H1 (cell line): ENCODE data around the gene ASF1A. TPM values are rescaled to one million over a fixed set of nuclear protein-coding genes. Genes with fewer than 3 reads are reported as not detected.

Experiments used
- CTCF ChIA-PET: fragments of 300-600 bp; sonication (Branson Sonifier 250); formaldehyde crosslinking; loops from one replicate; lab custom pipeline; 2021; ENCODE audit not compliant: partially characterized antibody; lab: Charles Lee
- POLR2A ChIA-PET: fragments of 300-600 bp; sonication (Branson Sonifier 250); formaldehyde crosslinking; loops from one replicate; lab custom pipeline; 2021; ENCODE audit warnings: inconsistent platforms; ENCODE audit not compliant: partially characterized antibody; lab: Charles Lee
- DNase-seq, 2 experiments: peaks; one replicate each; pipeline versions ENCODE4 v3.0.0 to v3.0.0-alpha.2; 2010 to 2022; ENCODE audit warnings: low spot score in 2 of 2, low read depth in 1 of 2, mixed read lengths in 1 of 2
- FAIRE-seq: peaks from 2 replicates; lab custom pipeline; 2011; peaks lifted over from hg19 to GRCh38; lab: Jason Lieb, UNC
- H2AFZ ChIP-seq: 2 replicates; pipeline ENCODE4 v1.8.1; 2012; ENCODE audit warnings: low read length, inconsistent platforms
- H2AK5ac ChIP-seq: 2 replicates; pipeline ENCODE4 v1.6.1; 2013; ENCODE audit warnings: low read depth, low read length
- H2BK120ac ChIP-seq: replicated peaks from 2 replicates; pipeline ENCODE3; 2013; ENCODE audit warnings: low read depth, low read length, inconsistent platforms
- H2BK12ac ChIP-seq: 2 replicates; pipeline ENCODE4 v1.6.1; 2013; ENCODE audit warnings: low read depth, low read length
- H2BK15ac ChIP-seq: 2 replicates; pipeline ENCODE4 v1.6.1; 2013; ENCODE audit warnings: low read length
- H2BK20ac ChIP-seq: 2 replicates; pipeline ENCODE4 v1.6.1; 2013; ENCODE audit warnings: low read length
- H2BK5ac ChIP-seq: 2 replicates; pipeline ENCODE4 v1.6.1; 2013; ENCODE audit warnings: low read depth, low read length
- H3K14ac ChIP-seq: 2 replicates; pipeline ENCODE4 v1.6.1; 2013; ENCODE audit warnings: inconsistent platforms; ENCODE audit not compliant: insufficient read length
- H3K18ac ChIP-seq: 2 replicates; pipeline ENCODE4 v1.6.1; 2013; ENCODE audit warnings: low read length; ENCODE audit errors: extremely low read depth
- H3K23ac ChIP-seq: 2 replicates; pipeline ENCODE4 v1.6.1; 2013; ENCODE audit warnings: inconsistent platforms; ENCODE audit not compliant: insufficient read length
- H3K23me2 ChIP-seq: 2 replicates; pipeline ENCODE4 v1.6.1; 2013; ENCODE audit warnings: low read depth, low read length
- H3K27ac ChIP-seq: 2 replicates; pipeline ENCODE4 v1.6.1; 2011; ENCODE audit warnings: low read depth, low read length, inconsistent platforms
- H3K27me3 ChIP-seq, 4 experiments: replicated peaks in 1 of 4; 1 replicate in 1 of 4; 2 replicates in 3 of 4; pipeline versions ENCODE4 v1.6.1 to v1.8.1; 2011 to 2013; ENCODE audit warnings: low read length in 3 of 4, mild to moderate bottlenecking in 3 of 4, inconsistent platforms in 2 of 4, mixed read lengths in 2 of 4, moderate library complexity in 1 of 4; ENCODE audit not compliant: control insufficient read depth in 3 of 4, insufficient read depth in 3 of 4; ENCODE audit errors: extremely low read depth in 1 of 4
- H3K36me3 ChIP-seq, 4 experiments: 2 replicates each; pipeline versions ENCODE4 v1.6.1 to v1.8.1; 2011 to 2013; ENCODE audit warnings: mild to moderate bottlenecking in 4 of 4, low read length in 3 of 4, moderate library complexity in 2 of 4, control low read depth in 1 of 4, inconsistent platforms in 1 of 4; ENCODE audit not compliant: insufficient read depth in 4 of 4, control insufficient read depth in 2 of 4
- H3K4ac ChIP-seq: replicated peaks from 2 replicates; pipeline ENCODE3; 2013; ENCODE audit warnings: low read length, low read depth, mixed read lengths, inconsistent platforms; ENCODE audit not compliant: insufficient read length
- H3K4me1 ChIP-seq, 4 experiments: replicated peaks in 1 of 4; 1 replicate in 1 of 4; 2 replicates in 3 of 4; pipeline versions ENCODE4 v1.6.1 to v1.8.1; 2011 to 2013; ENCODE audit warnings: low read length in 3 of 4, inconsistent platforms in 2 of 4, mixed read lengths in 1 of 4; ENCODE audit not compliant: insufficient read depth in 4 of 4, control insufficient read depth in 3 of 4
- H3K4me2 ChIP-seq, 2 experiments: 2 replicates each; pipeline versions ENCODE4 v1.6.1 to v1.8.1; 2011 to 2013; ENCODE audit warnings: low read depth in 2 of 2, low read length in 2 of 2, control low read depth in 1 of 2, inconsistent platforms in 1 of 2, mild to moderate bottlenecking in 1 of 2; ENCODE audit not compliant: insufficient read depth in 1 of 2
- H3K4me3 ChIP-seq, 4 experiments: fragments of 200-600, 300-600 bp in 1 of 4; sonication (generic), shearing (Covaris generic), sonication (Bioruptor Twin) in 1 of 4; 2 replicates each; pipeline versions ENCODE4 v1.5.1 to v1.8.1; 2011 to 2016; ENCODE audit warnings: low read length in 4 of 4, low read depth in 3 of 4, control low read depth in 2 of 4, inconsistent platforms in 2 of 4, mild to moderate bottlenecking in 2 of 4, mixed read lengths in 1 of 4, moderate library complexity in 1 of 4; ENCODE audit not compliant: insufficient read depth in 2 of 4; ENCODE audit errors: extremely low read depth in 1 of 4
- H3K56ac ChIP-seq: replicated peaks from 2 replicates; pipeline ENCODE3; 2013; ENCODE audit warnings: low read depth, mild to moderate bottlenecking, mixed read lengths, low read length, inconsistent platforms; ENCODE audit not compliant: insufficient read length
- H3K79me1 ChIP-seq: 2 replicates; pipeline ENCODE4 v1.6.1; 2013; ENCODE audit warnings: low read depth, low read length, control low read depth
- H3K79me2 ChIP-seq, 2 experiments: 2 replicates each; pipeline versions ENCODE4 v1.6.1 to v1.8.1; 2012 to 2013; ENCODE audit warnings: low read length in 2 of 2, mild to moderate bottlenecking in 2 of 2, inconsistent platforms in 1 of 2; ENCODE audit not compliant: insufficient read depth in 2 of 2, control insufficient read depth in 1 of 2
- H3K9ac ChIP-seq, 4 experiments: replicated peaks in 1 of 4; 1 replicate in 1 of 4; 2 replicates in 3 of 4; pipeline versions ENCODE4 v1.6.1 to v1.8.1; 2011 to 2013; ENCODE audit warnings: low read depth in 3 of 4, low read length in 3 of 4, control low read depth in 2 of 4, mild to moderate bottlenecking in 2 of 4, moderate library complexity in 2 of 4, inconsistent platforms in 1 of 4; ENCODE audit errors: extremely low read depth in 1 of 4
- H3K9me3 ChIP-seq, 2 experiments: 2 replicates each; pipeline versions ENCODE4 v1.6.1 to v1.8.1; 2012 to 2013; ENCODE audit warnings: mild to moderate bottlenecking in 2 of 2, moderate library complexity in 2 of 2, control low read depth in 1 of 2, inconsistent platforms in 1 of 2, low read depth in 1 of 2, low read length in 1 of 2, mixed read lengths in 1 of 2; ENCODE audit not compliant: insufficient read depth in 2 of 2
- H4K20me1 ChIP-seq, 2 experiments: replicated peaks in 1 of 2; 2 replicates each; pipeline versions ENCODE3 to v1.8.1; 2011 to 2013; ENCODE audit warnings: inconsistent platforms in 2 of 2, low read length in 2 of 2, mild to moderate bottlenecking in 1 of 2; ENCODE audit not compliant: insufficient read depth in 2 of 2, control insufficient read depth in 1 of 2
- H4K5ac ChIP-seq: 2 replicates; pipeline ENCODE4 v1.6.1; 2013; ENCODE audit warnings: low read length, low read depth, mixed read lengths, inconsistent platforms; ENCODE audit not compliant: insufficient read length
- H4K8ac ChIP-seq: 2 replicates; pipeline ENCODE4 v1.8.0; 2013; ENCODE audit warnings: mild to moderate bottlenecking, moderate library complexity, low read length, inconsistent platforms; ENCODE audit not compliant: insufficient read depth; ENCODE audit errors: extremely low read depth
- H4K91ac ChIP-seq: replicated peaks from 2 replicates; pipeline ENCODE3; 2013; ENCODE audit warnings: low read length, mixed read lengths, inconsistent platforms; ENCODE audit not compliant: insufficient read length
- BACH1 ChIP-seq: IDR thresholded peaks from 2 replicates; pipeline ENCODE4 v1.6.1; 2012; ENCODE audit warnings: low read length, improper control_type of control experiment
- CTBP2 ChIP-seq: IDR thresholded peaks from 2 replicates; pipeline ENCODE4 v1.7.0; 2011; ENCODE audit warnings: borderline replicate concordance, mild to moderate bottlenecking, moderate library complexity, mixed read lengths, low read length; ENCODE audit not compliant: insufficient read depth, insufficient read length
- CTCF ChIP-seq, 3 experiments: IDR thresholded peaks; 1 replicate in 2 of 3; 2 replicates in 1 of 3; pipeline versions ENCODE4 v1.5.1 to v1.6.1; 2011; ENCODE audit warnings: low read length in 3 of 3, mild to moderate bottlenecking in 3 of 3, inconsistent platforms in 2 of 3, low read depth in 1 of 3, moderate library complexity in 1 of 3; ENCODE audit not compliant: insufficient read depth in 1 of 3; ENCODE audit errors: control extremely low read depth in 1 of 3
- GABPA ChIP-seq: IDR thresholded peaks from 2 replicates; pipeline ENCODE4 v1.6.1; 2011; ENCODE audit warnings: mild to moderate bottlenecking, low read length, moderate library complexity, borderline replicate concordance; ENCODE audit not compliant: insufficient read depth
- MAX ChIP-seq: IDR thresholded peaks from 2 replicates; pipeline ENCODE4 v1.6.1; 2012; ENCODE audit warnings: inconsistent platforms
- RAD21 ChIP-seq, 2 experiments: IDR thresholded peaks in 1 of 2; conservative IDR thresholded peaks in 1 of 2; 2 replicates each; pipeline ENCODE4 v1.6.1; 2011; ENCODE audit warnings: low read depth in 2 of 2, low read length in 2 of 2, improper control_type of control experiment in 1 of 2, inconsistent platforms in 1 of 2, mild to moderate bottlenecking in 1 of 2, moderate library complexity in 1 of 2
- SAP30 ChIP-seq: fragments of 300-600 bp; sonication (generic); IDR thresholded peaks from 2 replicates; pipeline ENCODE4 v1.7.1; 2012; ENCODE audit warnings: low read length, moderate library complexity, mild to moderate bottlenecking, inconsistent platforms; ENCODE audit not compliant: insufficient read depth, insufficient replicate concordance
- SIRT6 ChIP-seq: IDR thresholded peaks from one replicate; pipeline ENCODE4 v1.7.1; 2012; ENCODE audit warnings: low read length, inconsistent platforms
- TAF7 ChIP-seq: optimal IDR thresholded peaks from 2 replicates; pipeline ENCODE3; 2011; ENCODE audit warnings: low read depth, mild to moderate bottlenecking, inconsistent platforms, low read length, moderate library complexity, borderline replicate concordance
- TEAD4 ChIP-seq: IDR thresholded peaks from 2 replicates; pipeline ENCODE4 v1.6.1; 2012; ENCODE audit warnings: low read depth, low read length, inconsistent platforms, mixed read lengths
- WGBS, 2 experiments: shearing (Covaris generic) in 1 of 2; methylation state at CpG; one replicate each; pipeline versions ENCODE4 v1.1.6 to v1.1.7; 2013 to 2015; ENCODE audit warnings: low lambda C conversion rate in 2 of 2, mixed read lengths in 2 of 2, inconsistent platforms in 1 of 2, low coverage in 1 of 2, missing lambda C conversion rate in 1 of 2; ENCODE audit not compliant: insufficient replicate concordance in 2 of 2, insufficient coverage in 1 of 2, insufficient read length in 1 of 2; ENCODE audit errors: extremely low coverage in 1 of 2, missing lambda C conversion rate in 1 of 2; 5-methylcytosine and 5-hydroxymethylcytosine counted together
- polyA plus RNA-seq, 7 experiments: library from polyadenylated mRNA; depleted of rRNA in 3 of 7; stranded (reverse) in 5 of 7; unstranded in 2 of 7; fragments of >200 nt in 5 of 7; fragments of 200-250 nt in 2 of 7; gene quantifications; 1 replicate in 5 of 7; 2 replicates in 1 of 7; 4 replicates in 1 of 7; pipeline versions ENCODE4 v1.2.1 to v1.2.3, GENCODE V29; 2011 to 2013; ENCODE audit warnings: missing spikeins in 2 of 7, mixed read lengths in 2 of 7
- total RNA-seq: library from RNA; stranded (reverse); fragmentation: NEBNext Ultra II Directional; extraction: Animal tissue kit (Norgen Biotek cat#: 25700); gene quantifications from 2 replicates; pipeline ENCODE4 v1.2.1, GENCODE V29; 2021

ASF1A gene
- total and polyA plus RNA-seq, 2 of the 8 experiments (the other 6 are each of a cell fraction or from before 2014, with no cell fraction given) = 11.4 to 50.2 TPM

GRCh38 chr6:118931436-118931835 lies 37.5 kb downstream of the ASF1A start:
- Histone ChIP-seq H4K20me1 (peaks cover 0 to 8% of the 10 kb centered on the region in 2 experiments), H3K14ac (no peak overlapping the region), H2BK15ac (no peak overlapping the region), H3K36me3 (peaks cover 0 to 24% (median 8%) of the 10 kb centered on the region in 4 experiments; a peak in 4 of 8 replicates), H3K27me3 (no peaks in the 10 kb centered on the region), H3K56ac (no peak overlapping the region), H4K5ac (no peak overlapping the region), H3K79me2 (peaks cover 0 to 28% of the 10 kb centered on the region in 2 experiments; a peak in 2 of 4 replicates), H3K23ac (no peak overlapping the region), H3K9me3 (peaks cover 1% of the 10 kb centered on the region in 2 experiments; a peak in 2 of 4 replicates), H3K23me2 (no peaks in the 10 kb centered on the region; the same call in 1 of the 2 replicates), H2AK5ac (no peak overlapping the region), H2BK5ac (no peak overlapping the region), H2AFZ (no peak overlapping the region), H3K4me1 (peaks cover 0 to 2% (median 0%) of the 10 kb centered on the region in 4 experiments; a peak in 2 of 7 replicates), H2BK12ac (no peak overlapping the region), H3K79me1 (no peaks in the 10 kb centered on the region), H3K18ac (no peak overlapping the region), H3K27ac (no peak overlapping the region), H3K4me2 (no peak overlapping the region), H4K8ac (no peak overlapping the region), H3K9ac (no peak overlapping the region), H3K4ac (no peak overlapping the region), H2BK20ac (no peak overlapping the region), H4K91ac (no peak overlapping the region), H2BK120ac (no peak overlapping the region), H3K4me3 (no peak overlapping the region)
- ChIA-PET POLR2A (no interaction called here), CTCF (no interaction called here)
- FAIRE-seq = no peak
- no peak for DNase-seq
- 88% methylated on average over 5 of the region's 5 CpGs; no CpG with 5 or more reads in 1 of the 2 experiments for WGBS, 2 experiments
- TF ChIP-seq SAP30 = no peak
- TF ChIP-seq BACH1 = no peak
- TF ChIP-seq MAX = no peak
- TF ChIP-seq SIRT6 = no peak
- no peak for TF ChIP-seq RAD21 (IDR thresholded peaks at IDR 0.05 in 1 of 2, conservative IDR thresholded peaks at IDR 0.05 in 1 of 2; ENCODE audit: low read depth in 2 of 2, low read length in 2 of 2)
- no peak for TF ChIP-seq TAF7
- no peak for TF ChIP-seq GABPA
- TF ChIP-seq CTCF (IDR thresholded peaks at IDR 0.05; ENCODE audit: control extremely low read depth in 1 of 3, insufficient read depth in 1 of 3, low read depth in 1 of 3, low read length in 3 of 3) = no peak
- no peak for TF ChIP-seq CTBP2
- TF ChIP-seq TEAD4 = no peak
